Raji (cell line): Measurements from ENCODE around the gene MBD3L2B.

Experiments used
- POLR2A ChIP-seq: IDR thresholded peaks from 2 replicates; pipeline ENCODE4 v1.6.1; 2011; ENCODE audit warnings: low read depth, low read length, control low read depth; ENCODE audit not compliant: insufficient read depth

MBD3L2B gene

GRCh38 chr19:7006135-7006704 is 15.0 kb downstream of the MBD3L2B start:
- no peak for TF ChIP-seq POLR2A

- no peak for TF ChIP-seq POLR2A
Measured at GRCh38 chr19:7004313-7004931, 16.8 kb downstream of the MBD3L2B start.

DNA sequence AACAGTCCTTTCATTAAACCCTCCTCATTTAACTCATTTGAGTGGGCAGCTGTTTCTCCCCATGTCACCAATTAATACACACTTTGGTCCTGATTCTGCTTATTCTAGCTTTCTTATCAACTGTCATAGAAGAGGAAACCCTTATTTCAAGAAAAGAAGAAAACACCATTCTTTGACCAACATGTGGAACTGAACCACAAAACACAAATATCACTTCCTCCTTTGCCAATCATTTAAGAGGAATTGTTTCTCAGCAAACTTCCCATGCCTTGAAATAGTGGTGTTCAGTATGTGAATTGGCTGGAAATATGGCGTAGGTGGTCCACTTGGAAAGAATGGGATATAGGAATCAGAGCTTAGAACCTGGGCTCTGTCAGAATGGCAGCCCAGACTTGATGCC is 20.4 kb downstream of the MBD3L2B start:
- no peak for TF ChIP-seq POLR2A

- TF ChIP-seq POLR2A = no peak
Measured at GRCh38 chr19:7000333-7000732, 20.9 kb downstream of the MBD3L2B start.

DNA sequence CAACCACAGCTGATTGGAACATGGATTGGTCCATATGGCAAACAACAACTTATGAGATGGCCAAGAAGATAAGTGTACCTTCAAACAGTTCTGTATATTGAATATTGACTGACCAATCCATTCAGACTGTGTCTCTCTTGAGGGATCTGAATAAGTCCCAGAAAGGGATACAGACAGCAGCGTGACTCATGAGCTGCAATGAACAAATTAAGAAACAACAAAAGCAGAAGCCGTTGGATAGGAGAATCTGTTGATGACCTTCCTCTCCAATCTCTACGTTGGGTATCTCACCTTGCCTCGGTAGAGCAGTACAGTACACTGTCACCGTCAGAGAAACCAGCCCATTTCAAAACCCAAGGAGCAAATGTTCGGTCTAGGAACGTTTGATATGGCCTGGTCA is 21.3 kb downstream of the MBD3L2B start:
- TF ChIP-seq POLR2A = no peak

DNA sequence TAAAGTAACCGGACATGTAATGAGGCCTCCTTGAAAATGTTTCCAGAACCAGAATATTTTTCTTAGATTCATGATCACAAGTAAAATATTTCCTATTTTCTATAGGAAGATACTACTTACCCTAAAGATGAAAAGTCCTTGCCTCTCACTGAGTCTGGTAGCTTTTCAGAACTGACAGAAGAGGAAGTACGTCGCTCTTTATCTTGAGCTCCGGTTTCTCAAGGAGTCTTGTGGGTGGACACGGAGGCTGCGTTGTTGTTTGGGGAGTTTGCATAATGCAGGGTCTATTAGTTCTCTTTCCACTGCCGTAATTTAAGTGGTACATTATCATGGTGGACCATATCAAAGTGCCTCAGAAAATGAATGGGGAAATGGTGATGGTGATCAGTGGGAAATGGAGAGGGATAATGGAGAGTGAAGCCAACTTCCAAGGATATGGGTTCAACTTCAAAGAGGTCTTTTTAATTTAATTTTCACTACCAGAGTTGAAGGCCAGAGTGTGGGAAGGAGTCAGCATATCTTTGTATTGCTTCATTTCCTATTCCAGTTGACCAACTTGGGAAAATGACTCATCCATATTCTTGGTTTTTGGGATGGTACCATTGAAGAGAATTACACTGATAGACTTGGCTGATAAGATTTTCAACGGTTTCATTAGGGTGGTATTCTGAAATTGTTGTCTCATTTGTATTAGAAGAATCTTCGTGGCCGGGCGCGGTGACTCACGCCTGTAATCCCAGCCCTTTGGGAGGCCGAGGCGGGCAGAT is 23.4 kb downstream of the MBD3L2B start:
- no peak for TF ChIP-seq POLR2A

DNA sequence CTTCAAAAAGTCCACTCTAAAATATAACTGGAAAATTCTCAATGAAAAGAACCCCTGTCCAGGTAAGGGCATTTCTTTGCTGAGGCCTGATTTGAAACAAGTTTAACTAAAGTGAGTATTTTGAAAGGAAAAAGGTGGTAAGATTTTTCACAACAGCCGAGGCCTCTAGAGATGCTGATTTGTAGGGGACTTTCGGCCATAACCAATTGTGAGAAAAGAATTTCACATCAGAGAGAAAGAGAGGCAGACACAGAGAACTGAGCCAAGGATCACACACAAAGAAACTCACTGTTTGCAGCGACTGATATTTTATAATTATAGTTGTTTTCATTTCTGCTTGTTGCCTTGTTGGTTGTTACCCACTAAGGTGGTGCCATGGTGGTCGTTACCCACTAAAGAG is 24.4 kb downstream of the MBD3L2B start:
- no peak for TF ChIP-seq POLR2A

DNA sequence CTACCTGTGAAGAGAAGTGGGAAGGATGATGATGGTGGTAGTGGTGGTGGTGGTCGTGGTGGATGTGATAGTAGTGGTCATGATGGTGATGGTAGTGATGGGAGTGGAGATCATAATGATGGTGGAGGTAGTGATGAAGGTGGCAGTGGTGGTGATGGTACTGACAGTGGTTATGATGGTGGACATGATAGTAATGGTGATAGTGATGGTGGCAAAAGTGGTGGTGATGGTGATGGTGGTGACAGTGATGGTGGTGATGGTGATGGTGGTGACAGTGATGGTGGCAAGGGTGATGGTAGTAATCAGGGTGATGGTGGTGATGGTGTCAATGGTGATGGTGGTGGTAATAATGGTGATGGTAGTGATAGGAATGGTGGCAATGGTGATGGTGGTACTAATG is 26.2 kb downstream of the MBD3L2B start:
- TF ChIP-seq POLR2A = no peak

DNA sequence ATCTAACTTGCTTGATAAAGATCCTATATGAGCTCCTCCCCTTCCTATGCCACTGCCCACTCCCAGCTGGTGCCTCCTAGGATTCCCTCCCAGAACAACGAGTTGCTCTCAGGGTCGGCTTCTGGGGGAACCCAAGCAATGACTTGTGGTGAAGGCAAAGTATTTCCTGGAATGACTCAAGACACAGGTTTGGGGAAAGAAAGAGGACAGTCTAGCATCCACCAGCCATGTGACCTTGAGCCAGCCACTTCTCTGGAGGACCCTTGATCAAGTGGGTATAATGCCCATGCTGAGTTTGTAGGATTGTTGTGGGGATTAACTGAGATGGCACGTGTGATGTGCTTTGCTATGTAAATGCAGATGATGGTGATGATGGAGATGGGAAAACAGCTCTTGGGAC is 33.0 kb downstream of the MBD3L2B start:
- no peak for TF ChIP-seq POLR2A

GRCh38 chr19:6987850-6988249 is 33.4 kb downstream of the MBD3L2B start:
- no peak for TF ChIP-seq POLR2A

DNA sequence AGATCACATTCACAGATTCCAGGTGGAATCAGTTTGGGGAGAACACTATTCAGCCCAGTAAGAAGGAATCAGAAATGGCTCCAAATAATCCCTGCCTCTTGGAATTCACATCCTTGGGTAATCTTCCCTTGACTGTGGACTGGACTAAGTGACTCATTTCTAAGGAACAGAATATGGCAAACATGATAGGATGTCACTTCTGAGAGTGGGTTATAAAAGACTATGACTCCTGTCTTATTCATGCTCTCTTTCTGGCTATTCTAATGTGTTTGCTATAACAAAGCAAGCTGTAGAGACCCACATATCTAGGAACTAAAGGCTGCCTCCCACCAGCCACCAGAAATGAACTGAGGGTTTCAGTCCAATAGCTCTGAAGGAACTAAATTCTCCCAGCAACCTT is 37.8 kb downstream of the MBD3L2B start:
- no peak for TF ChIP-seq POLR2A

DNA sequence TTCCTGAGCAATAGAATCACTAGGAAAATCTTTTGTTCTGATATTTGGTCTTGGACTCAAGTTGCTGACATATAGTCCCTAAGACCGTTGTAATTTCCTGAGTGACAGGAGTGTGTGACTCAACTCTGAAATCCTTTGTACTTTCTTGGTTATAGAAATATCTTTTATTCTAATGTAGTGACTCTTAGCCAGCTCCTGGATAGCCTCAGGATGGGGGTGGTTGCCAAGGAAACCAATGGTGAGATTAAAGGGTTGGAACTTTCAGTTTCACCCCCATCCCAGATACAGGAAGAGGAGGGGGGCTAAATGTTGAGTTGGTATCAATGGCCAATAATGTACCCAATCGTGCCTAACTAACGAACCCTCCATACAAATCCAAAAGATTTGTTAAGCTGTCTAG is 41.8 kb downstream of the MBD3L2B start:
- no peak for TF ChIP-seq POLR2A

GRCh38 chr19:6976197-6976596 is 45.0 kb downstream of the MBD3L2B start:
- TF ChIP-seq POLR2A = no peak

DNA sequence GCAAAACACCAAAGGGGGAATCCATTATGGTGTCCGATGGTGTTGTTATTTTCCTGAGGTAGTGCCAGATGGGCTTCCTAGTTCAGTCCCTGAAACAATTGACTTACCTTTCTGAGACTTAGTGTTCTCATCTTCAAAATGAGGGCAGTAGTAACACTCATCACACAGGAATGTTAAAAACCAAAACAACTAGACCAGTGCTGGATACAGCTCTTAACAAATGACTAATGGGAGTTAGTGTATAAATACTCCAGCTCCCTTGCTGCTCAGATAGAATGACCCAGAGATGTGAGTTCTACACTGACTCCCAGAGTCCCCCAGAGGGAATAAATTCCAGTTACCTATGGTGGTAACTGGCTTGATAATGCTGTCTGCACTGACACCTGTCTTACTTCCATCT is 49.9 kb downstream of the MBD3L2B start:
- no peak for TF ChIP-seq POLR2A

GRCh38 chr19:6970443-6970842 is 50.8 kb downstream of the MBD3L2B start:
- TF ChIP-seq POLR2A = no peak

DNA sequence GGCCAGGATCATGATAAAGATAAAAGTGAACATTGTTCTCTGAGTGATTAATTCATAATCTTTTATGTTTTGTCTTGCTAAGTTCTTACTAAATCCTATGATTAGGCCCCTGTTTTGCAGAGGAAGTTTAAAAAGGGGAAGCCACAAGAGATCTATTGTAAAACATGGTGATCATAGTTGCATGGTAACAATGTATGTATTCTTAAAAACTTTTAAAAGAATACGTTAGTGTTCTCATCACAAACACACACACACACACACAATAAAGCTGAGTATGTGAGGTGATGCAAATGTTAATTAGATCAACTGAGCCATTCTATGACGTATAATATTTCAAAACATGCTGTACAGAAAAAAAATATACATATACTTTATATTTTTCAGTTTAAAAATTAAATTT is 51.2 kb downstream of the MBD3L2B start:
- TF ChIP-seq POLR2A = no peak
